Natural killer cell (primary cell): ENCODE data around the gene CBLB. TPM values are rescaled to one million over a fixed set of nuclear protein-coding genes. Genes with fewer than 3 reads are reported as not detected.

ENCODE experiments used
- ATAC-seq, 3 donors: fragments of 150-1000 bp in 2 of 3; fragments of 200-7000 bp in 1 of 3; cut with Tn5 transposase; 1 replicate in 1 of 3; 2 replicates in 2 of 3; pipeline ENCODE4 v1.10.0; 2021; ENCODE audit warnings: mild to moderate bottlenecking in 2 of 3, moderate library complexity in 2 of 3
- DNase-seq, 2 donors: peaks; one replicate each; pipeline versions ENCODE4 v3.0.0 to v3.0.0-alpha.2; 2013 to 2021; ENCODE audit warnings: mixed read lengths in 1 of 2
- H3K27ac ChIP-seq: one replicate; pipeline ENCODE4 v1.5.1; 2013; ENCODE audit warnings: mild to moderate bottlenecking, low read length
- H3K27me3 ChIP-seq: one replicate; pipeline ENCODE4 v1.6.1; 2013; ENCODE audit warnings: low read length; ENCODE audit not compliant: control insufficient read depth, insufficient read depth
- H3K36me3 ChIP-seq: one replicate; pipeline ENCODE4 v1.6.1; 2013; ENCODE audit warnings: low read length; ENCODE audit not compliant: control insufficient read depth, insufficient read depth
- H3K4me1 ChIP-seq: one replicate; pipeline ENCODE4 v1.6.1; 2013; ENCODE audit warnings: low read length; ENCODE audit not compliant: control insufficient read depth, insufficient read depth
- H3K4me3 ChIP-seq: one replicate; pipeline ENCODE4 v1.5.1; 2013; ENCODE audit warnings: low read length
- H3K9me3 ChIP-seq: one replicate; pipeline ENCODE4 v1.6.1; 2013; ENCODE audit warnings: low read length; ENCODE audit not compliant: control insufficient read depth, insufficient read depth
- H3K27ac Mint-ChIP-seq, 2 donors: one replicate each; pipeline ENCODE4 v1.8.0; 2022; ENCODE audit warnings: mild to moderate bottlenecking in 2 of 2, mixed read lengths in 2 of 2, moderate library complexity in 1 of 2
- H3K27me3 Mint-ChIP-seq, 2 donors: one replicate each; pipeline ENCODE4 v1.8.0; 2022; ENCODE audit warnings: low read depth in 2 of 2, mixed read lengths in 2 of 2
- H3K36me3 Mint-ChIP-seq: one replicate; pipeline ENCODE4 v1.8.0; 2022; ENCODE audit warnings: mixed read lengths
- H3K4me1 Mint-ChIP-seq, 2 donors: one replicate each; pipeline ENCODE4 v1.8.0; 2022; ENCODE audit warnings: mixed read lengths in 2 of 2
- H3K4me3 Mint-ChIP-seq: one replicate; pipeline ENCODE4 v1.8.0; 2022; ENCODE audit warnings: mild to moderate bottlenecking, moderate library complexity, mixed read lengths
- H3K9me3 Mint-ChIP-seq, 2 donors: one replicate each; pipeline ENCODE4 v1.8.0; 2022; ENCODE audit warnings: mixed read lengths in 2 of 2
- WGBS: methylation state at CpG from one replicate; pipeline ENCODE4 v1.1.7; 2013; ENCODE audit warnings: missing lambda C conversion rate; ENCODE audit not compliant: insufficient coverage; 5-methylcytosine and 5-hydroxymethylcytosine counted together
- intact Hi-C: fragments of 100-400 bp; cut with micrococcal nuclease; formaldehyde crosslinking; loops from one replicate; pipeline ENCODE4 v1.14.2; 2022
- total RNA-seq, 4 donors: library from RNA; stranded (reverse); fragments of 120-200 nt in 1 of 4; gene quantifications; one replicate each; pipeline versions ENCODE4 v1.2.3 to v1.2.4, GENCODE V29; 2013 to 2022
- TF ChIP-seq, protein P1 (sequence below): fragments of 200-600 bp; IDR thresholded peaks from one replicate; pipeline ENCODE4 v1.8.0; 2022; ENCODE audit warnings: antibody characterized with exemption

Gene CBLB
- total RNA-seq, 3 donors from 2014 or later (not counting 1 experiment from before 2014, with no cell fraction given) = 180 to 287 (median 230) TPM

GRCh38 chr3:105865867-105866350, 2.9 kb downstream of the CBLB start:
- Histone ChIP-seq H3K27ac (peak overlapping the region; percentile 91), H3K36me3 (peaks cover 29% of the 10 kb centered on the region), H3K4me3 (peak overlapping the region; percentile 99), H3K9me3 (no peaks in the 10 kb centered on the region), H3K27me3 (no peaks in the 10 kb centered on the region), H3K4me1 (peaks cover 6% of the 10 kb centered on the region)
- intact Hi-C loops = loop anchor here (2.0 to 10.0 kb wide), 5 partner anchors 59 to 469 kb away; no protein-coding TSS in a partner anchor
- H3K27me3 Mint-ChIP-seq = no peaks in the 10 kb centered on the region
- peak overlapping the region; percentile 100 for H3K4me3 Mint-ChIP-seq
- H3K4me1 Mint-ChIP-seq = peaks cover 55 to 64% of the 10 kb centered on the region in 2 donors
- peaks cover 8% of the 10 kb centered on the region for H3K36me3 Mint-ChIP-seq
- H3K9me3 Mint-ChIP-seq = no peaks in the 10 kb centered on the region
- DNase-seq (no peak), ATAC-seq (no peak)
- TF ChIP-seq, protein P1, sequence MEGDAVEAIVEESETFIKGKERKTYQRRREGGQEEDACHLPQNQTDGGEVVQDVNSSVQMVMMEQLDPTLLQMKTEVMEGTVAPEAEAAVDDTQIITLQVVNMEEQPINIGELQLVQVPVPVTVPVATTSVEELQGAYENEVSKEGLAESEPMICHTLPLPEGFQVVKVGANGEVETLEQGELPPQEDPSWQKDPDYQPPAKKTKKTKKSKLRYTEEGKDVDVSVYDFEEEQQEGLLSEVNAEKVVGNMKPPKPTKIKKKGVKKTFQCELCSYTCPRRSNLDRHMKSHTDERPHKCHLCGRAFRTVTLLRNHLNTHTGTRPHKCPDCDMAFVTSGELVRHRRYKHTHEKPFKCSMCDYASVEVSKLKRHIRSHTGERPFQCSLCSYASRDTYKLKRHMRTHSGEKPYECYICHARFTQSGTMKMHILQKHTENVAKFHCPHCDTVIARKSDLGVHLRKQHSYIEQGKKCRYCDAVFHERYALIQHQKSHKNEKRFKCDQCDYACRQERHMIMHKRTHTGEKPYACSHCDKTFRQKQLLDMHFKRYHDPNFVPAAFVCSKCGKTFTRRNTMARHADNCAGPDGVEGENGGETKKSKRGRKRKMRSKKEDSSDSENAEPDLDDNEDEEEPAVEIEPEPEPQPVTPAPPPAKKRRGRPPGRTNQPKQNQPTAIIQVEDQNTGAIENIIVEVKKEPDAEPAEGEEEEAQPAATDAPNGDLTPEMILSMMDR = no peak
- H3K27ac Mint-ChIP-seq = peak overlapping the region; percentile 95 to 97
- WGBS = 94% methylated on average over 1 of the region's 1 CpG

- no peaks in the 10 kb centered on the region for H3K27me3 ChIP-seq
- H3K36me3 Mint-ChIP-seq = peaks cover 8% of the 10 kb centered on the region
- peak overlapping the region; percentile 95 to 97 for H3K27ac Mint-ChIP-seq
- no peaks in the 10 kb centered on the region for H3K9me3 Mint-ChIP-seq
- H3K36me3 ChIP-seq = peaks cover 32% of the 10 kb centered on the region
- no CpG with 5 or more reads among the region's 1 CpG for WGBS
- peak overlapping the region; percentile 99 for H3K4me3 ChIP-seq
- peaks cover 52 to 59% of the 10 kb centered on the region in 2 donors for H3K4me1 Mint-ChIP-seq
- no peaks in the 10 kb centered on the region for H3K27me3 Mint-ChIP-seq
- ATAC-seq (no peak), DNase-seq (no peak)
- TF ChIP-seq, protein P1 = no peak
- peaks cover 6% of the 10 kb centered on the region for H3K4me1 ChIP-seq
- no peaks in the 10 kb centered on the region for H3K9me3 ChIP-seq
- intact Hi-C loops = loop anchor here (5.0 to 10.0 kb wide), 3 partner anchors 167 to 470 kb away; no protein-coding TSS in a partner anchor
- no peak overlapping the region for H3K27ac ChIP-seq
- peak overlapping the region; percentile 100 for H3K4me3 Mint-ChIP-seq
These were observed 3.7 kb downstream of the CBLB start for GRCh38 chr3:105865016-105865623.

DNA sequence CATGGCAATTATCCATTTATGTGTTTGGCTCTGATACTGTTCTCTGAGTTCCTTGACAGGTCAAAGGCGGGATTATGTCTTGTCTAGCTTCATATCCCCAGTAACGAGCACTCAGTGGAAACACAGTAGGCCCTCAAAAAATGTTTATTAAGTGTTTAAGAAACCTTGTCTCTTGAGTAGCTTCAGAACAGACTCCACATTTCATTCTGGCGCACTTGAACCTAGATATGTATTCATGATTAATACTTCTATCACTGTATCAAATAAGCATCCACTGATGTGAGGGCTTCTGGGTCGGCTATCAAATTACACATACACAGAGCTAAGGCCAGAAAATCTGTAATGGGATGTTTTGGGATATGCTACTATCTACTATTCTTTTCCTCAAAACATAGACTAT, 4.6 kb downstream of the CBLB start:
- TF ChIP-seq, protein P1 = no peak
- intact Hi-C loops = loop anchor here (10.0 kb wide), 1 partner anchor 471 kb away; no protein-coding TSS in a partner anchor
- Histone ChIP-seq H3K4me3 (no peak overlapping the region), H3K27me3 (no peaks in the 10 kb centered on the region), H3K9me3 (no peaks in the 10 kb centered on the region), H3K27ac (no peak overlapping the region), H3K4me1 (peaks cover 6% of the 10 kb centered on the region), H3K36me3 (peaks cover 36% of the 10 kb centered on the region)
- H3K36me3 Mint-ChIP-seq = peaks cover 8% of the 10 kb centered on the region
- peaks cover 43 to 53% of the 10 kb centered on the region in 2 donors for H3K4me1 Mint-ChIP-seq
- 89% methylated on average over 2 of the region's 4 CpGs for WGBS
- peak overlapping the region; percentile 100 for H3K4me3 Mint-ChIP-seq
- no peak for ATAC-seq
- no peaks in the 10 kb centered on the region for H3K27me3 Mint-ChIP-seq
- H3K27ac Mint-ChIP-seq = peak overlapping the region; percentile 95 to 97
- no peaks in the 10 kb centered on the region for H3K9me3 Mint-ChIP-seq
- DNase-seq = no peak
